SIG-M5 (cell line): Measurements from ENCODE around the gene AQP12B.
A peak's percentile ranks its signal among the peaks of the same experiment; 100 is the strongest.

Source experiments
- DNase-seq: peaks from one replicate; lab custom pipeline; 2025; lab: John Stamatoyannopoulos, UW

Gene AQP12B

GRCh38 chr2:240632306-240632721 is 50.4 kb downstream of the AQP12B start:
- no peak for DNase-seq

DNA sequence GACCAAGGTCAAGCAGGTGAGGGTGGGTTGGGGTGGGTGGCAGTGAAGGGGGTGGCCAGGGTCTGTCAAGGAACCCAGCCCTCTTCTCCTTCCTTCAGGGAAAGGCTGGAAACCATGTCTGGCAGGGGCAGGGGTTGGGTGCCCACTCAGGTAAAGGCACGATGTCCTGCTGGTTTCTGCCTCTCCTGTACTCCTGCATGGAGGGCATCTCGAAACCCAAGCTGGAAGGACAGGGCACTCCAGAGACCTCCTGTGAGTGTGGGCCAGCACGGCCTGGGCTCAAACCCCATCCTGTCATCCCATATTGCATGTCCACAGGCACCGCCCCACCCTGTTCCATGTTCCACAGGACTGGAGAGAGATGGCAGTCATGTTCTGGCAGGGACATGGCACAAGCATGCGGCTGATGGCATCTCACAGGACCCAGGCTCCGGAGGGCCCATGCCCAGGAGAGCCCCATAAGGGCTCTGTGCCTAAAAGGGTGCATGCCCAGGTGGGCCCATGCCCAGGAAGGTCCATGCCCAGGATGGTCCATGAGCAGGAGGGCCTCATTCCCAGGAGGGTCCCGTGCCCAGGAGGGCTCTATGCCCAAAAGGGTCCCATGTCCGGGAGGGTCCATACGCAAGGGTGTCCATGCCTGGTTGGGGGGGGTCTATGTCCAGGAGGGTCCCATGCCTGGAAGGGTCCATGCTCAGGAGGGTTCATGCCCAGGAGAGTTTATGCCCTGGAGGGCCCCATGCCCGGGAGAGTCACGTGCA is 51.0 kb downstream of the AQP12B start:
- no peak for DNase-seq

DNA sequence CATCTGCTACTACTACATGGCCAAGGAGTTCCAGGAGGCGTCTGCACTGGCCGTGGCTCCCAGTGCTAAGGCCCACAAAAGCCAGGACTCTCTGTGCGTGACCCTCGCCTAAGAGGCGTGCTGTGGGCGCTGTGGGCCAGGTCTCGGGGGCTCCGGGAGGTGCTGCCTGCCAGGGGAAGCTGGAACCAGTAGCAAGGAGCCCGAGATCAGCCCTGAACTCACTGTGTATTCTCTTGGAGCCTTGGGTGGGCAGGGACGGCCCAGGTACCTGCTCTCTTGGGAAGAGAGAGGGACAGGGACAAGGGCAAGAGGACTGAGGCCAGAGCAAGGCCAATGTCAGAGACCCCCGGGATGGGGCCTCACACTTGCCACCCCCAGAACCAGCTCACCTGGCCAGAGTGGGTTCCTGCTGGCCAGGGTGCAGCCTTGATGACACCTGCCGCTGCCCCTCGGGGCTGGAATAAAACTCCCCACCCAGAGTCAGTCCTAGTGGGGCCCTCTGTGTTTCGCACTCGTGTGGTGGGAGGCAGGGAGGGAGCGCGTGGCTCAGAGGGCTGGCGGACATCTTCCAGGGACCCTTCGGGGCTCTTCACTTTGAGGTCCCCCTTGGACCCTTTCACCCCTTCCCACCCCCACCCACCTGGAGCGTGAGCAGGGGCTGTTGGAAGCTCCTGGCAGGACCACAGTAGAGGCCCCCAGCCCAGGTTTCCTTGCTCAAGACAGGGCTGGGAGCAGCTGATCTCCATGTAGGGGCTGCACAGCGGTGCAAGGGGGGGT is 51.7 kb downstream of the AQP12B start:
- no peak for DNase-seq

DNA sequence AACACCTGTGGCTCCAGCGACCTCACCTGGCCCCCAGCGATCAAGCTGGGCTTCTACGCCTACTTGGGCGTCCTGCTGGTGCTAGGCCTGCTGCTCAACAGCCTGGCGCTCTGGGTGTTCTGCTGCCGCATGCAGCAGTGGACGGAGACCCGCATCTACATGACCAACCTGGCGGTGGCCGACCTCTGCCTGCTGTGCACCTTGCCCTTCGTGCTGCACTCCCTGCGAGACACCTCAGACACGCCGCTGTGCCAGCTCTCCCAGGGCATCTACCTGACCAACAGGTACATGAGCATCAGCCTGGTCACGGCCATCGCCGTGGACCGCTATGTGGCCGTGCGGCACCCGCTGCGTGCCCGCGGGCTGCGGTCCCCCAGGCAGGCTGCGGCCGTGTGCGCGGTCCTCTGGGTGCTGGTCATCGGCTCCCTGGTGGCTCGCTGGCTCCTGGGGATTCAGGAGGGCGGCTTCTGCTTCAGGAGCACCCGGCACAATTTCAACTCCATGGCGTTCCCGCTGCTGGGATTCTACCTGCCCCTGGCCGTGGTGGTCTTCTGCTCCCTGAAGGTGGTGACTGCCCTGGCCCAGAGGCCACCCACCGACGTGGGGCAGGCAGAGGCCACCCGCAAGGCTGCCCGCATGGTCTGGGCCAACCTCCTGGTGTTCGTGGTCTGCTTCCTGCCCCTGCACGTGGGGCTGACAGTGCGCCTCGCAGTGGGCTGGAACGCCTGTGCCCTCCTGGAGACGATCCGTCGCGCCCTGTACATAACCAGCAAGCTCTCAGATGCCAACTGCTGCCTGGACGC is 52.5 kb downstream of the AQP12B start:
- no peak for DNase-seq

GRCh38 chr2:240629619-240629967 is 53.1 kb downstream of the AQP12B start:
- no peak for DNase-seq

DNA sequence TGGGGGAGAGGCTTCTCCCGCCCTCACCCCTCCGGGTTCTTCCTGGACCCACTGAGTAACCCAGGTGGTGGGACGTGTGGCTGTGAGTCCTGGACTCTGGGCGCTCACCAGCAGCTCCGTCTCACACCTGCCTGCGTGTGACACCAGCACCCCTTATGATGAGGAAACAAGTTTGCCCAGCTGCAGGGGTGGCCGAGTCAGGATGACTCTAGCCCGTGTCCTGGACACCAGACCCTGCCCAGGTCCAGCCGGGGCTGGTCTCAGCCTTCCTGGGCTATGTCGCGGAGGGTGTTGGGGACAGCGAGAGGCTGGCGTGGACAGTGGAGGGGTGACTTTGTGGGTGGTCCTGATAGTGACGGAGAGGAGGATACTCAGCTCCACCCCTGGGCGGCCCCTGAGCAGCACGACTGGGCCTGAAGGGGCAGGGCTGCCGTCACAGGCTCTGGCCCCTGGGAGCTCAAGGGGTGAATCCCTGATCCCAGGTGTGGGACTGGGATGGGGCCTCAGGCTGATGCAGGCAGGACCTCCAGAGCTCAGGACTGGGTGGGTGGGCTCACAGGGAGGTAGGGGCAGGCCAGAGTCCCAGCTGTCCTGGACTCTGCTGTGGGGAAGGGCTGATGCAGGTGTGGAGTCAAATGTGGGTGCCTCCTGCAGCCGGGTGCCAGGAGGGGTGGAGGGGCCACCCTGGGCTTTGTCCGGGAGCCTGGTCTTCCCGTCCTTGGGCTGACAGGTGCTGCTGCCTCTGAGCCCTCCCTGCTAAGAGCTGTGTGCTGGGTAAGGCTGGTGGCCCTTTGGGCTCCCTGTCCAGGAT is 53.7 kb downstream of the AQP12B start:
- no peak for DNase-seq

DNA sequence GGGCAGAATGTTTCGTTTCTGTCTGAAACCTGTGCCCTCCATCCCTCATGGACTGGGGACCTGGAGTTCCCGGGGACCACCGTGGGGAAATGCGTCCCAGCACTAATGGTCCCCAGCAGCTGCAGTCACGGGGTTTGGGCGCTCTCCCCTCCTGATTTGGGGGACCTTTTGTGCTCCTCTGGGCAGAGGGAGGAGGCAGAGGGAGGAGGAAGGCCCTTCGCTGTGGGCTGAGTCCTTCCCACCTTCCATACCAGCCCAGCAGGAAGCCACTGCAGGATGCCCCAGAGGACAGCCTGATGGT is 54.2 kb downstream of the AQP12B start:
- no peak for DNase-seq

DNA sequence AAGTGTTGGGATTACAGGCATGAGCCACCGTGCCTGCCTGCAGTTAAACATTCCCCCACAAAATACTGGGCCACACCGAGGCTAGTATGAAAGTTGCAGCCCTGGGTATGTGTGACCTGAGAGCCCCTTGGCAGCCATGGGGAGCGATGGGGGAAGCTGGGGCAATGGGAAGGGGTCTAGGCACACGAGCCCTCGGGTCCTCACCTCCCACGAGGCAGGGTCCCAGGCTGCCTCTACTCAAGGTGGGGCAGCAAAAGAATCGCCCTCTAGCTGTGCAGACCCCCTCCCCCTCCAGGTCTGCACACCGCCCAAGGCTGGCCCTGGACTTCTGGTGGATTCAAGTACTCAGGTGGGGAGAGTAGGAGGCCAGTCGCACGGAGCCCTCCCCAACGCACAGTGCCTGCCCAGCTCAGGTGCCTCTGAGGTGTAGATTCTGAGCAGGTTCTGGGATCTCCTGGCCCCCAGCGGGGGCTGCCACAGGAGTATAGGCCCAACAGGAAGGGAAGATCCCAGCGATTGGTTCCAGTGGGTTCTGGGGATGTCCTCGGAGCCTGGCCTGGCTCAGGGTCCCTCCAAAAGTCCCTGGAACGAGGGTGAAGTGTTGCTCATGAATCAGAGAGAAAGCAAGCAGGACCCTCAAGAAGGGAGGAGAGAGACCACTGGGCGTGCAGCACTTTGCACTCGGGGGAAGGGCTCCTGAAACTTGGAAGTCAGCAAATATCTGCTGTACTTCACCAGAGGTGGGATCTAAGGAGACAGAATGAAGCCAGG is 54.8 kb downstream of the AQP12B start:
- DNase-seq = no peak

GRCh38 chr2:240626531-240627300 is 56.0 kb downstream of the AQP12B start:
- DNase-seq = peak; percentile 42
